ENCODE results near the gene LRRC1.

DNA sequence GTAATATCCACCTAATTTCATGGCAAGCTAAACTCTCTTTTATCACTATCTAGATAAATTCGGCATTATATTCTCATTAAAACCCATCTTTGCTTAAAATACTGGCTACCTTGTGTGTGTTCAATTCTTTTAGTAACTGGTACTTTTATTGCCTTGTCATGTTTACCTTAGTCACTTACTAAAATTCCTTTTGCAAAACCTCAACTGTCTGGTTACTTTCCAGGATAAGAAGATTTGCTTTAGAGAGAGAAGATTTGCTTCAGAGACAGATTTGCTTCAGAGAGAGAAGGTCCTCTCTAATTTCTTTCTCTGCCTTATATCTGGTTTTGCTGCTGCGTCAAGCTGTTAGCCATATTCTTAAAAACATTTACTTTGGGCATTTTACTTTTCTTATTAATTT, 164.9 kb downstream of the LRRC1 start:
- TF ChIP-seq, protein P1, sequence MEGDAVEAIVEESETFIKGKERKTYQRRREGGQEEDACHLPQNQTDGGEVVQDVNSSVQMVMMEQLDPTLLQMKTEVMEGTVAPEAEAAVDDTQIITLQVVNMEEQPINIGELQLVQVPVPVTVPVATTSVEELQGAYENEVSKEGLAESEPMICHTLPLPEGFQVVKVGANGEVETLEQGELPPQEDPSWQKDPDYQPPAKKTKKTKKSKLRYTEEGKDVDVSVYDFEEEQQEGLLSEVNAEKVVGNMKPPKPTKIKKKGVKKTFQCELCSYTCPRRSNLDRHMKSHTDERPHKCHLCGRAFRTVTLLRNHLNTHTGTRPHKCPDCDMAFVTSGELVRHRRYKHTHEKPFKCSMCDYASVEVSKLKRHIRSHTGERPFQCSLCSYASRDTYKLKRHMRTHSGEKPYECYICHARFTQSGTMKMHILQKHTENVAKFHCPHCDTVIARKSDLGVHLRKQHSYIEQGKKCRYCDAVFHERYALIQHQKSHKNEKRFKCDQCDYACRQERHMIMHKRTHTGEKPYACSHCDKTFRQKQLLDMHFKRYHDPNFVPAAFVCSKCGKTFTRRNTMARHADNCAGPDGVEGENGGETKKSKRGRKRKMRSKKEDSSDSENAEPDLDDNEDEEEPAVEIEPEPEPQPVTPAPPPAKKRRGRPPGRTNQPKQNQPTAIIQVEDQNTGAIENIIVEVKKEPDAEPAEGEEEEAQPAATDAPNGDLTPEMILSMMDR (IDR thresholded peaks at IDR 0.05), result no peak
- TF ChIP-seq POLR2A (IDR thresholded peaks at IDR 0.05; ENCODE audit: low read depth), result no peak
- TF ChIP-seq POLR2AphosphoS5 (IDR thresholded peaks at IDR 0.05), result no peak
- no peak for TF ChIP-seq EP300 (IDR thresholded peaks at IDR 0.05)

All from esophagus muscularis mucosa (tissue), 4 donors.